Lung (tissue), 12 donors: ENCODE results near the gene P3H3. TPM values are rescaled to one million over a fixed set of nuclear protein-coding genes. Genes with fewer than 3 reads are reported as not detected.

Experiments used
- ATAC-seq: fragments of 200-7000 bp; cut with Tn5 transposase; one replicate; pipeline ENCODE4 v1.9.1; 2020; ENCODE audit warnings: moderate number of reproducible peaks; ENCODE audit not compliant: insufficient read depth, low FRiP score
- DNase-seq, 3 donors: peaks; one replicate each; pipeline ENCODE4 v3.0.0-alpha.2; 2013 to 2017
- H3K27ac ChIP-seq, 2 donors: one replicate each; pipeline ENCODE4 v1.5.1; 2013; ENCODE audit warnings: mild to moderate bottlenecking in 2 of 2, moderate library complexity in 2 of 2, control low read depth in 1 of 2, inconsistent platforms in 1 of 2, low read depth in 1 of 2, low read length in 1 of 2
- H3K27me3 ChIP-seq, 3 donors: one replicate each; pipeline ENCODE4 v1.5.1; 2013; ENCODE audit warnings: low read length in 2 of 3; ENCODE audit not compliant: control insufficient read depth in 3 of 3, insufficient read depth in 3 of 3
- H3K36me3 ChIP-seq, 4 donors: one replicate each; pipeline ENCODE4 v1.5.1; 2013; ENCODE audit warnings: low read length in 4 of 4, mild to moderate bottlenecking in 1 of 4, moderate library complexity in 1 of 4; ENCODE audit not compliant: control insufficient read depth in 4 of 4, insufficient read depth in 4 of 4
- H3K4me1 ChIP-seq, 5 donors: one replicate each; pipeline ENCODE4 v1.5.1; 2013; ENCODE audit warnings: low read length in 5 of 5, mild to moderate bottlenecking in 2 of 5, moderate library complexity in 1 of 5; ENCODE audit not compliant: control insufficient read depth in 5 of 5, insufficient read depth in 5 of 5
- H3K4me3 ChIP-seq: one replicate; pipeline ENCODE4 v1.5.1; 2013; ENCODE audit warnings: mild to moderate bottlenecking, control low read depth, moderate library complexity
- H3K9ac ChIP-seq, 2 donors: one replicate each; pipeline ENCODE4 v1.5.1; 2013; ENCODE audit warnings: low read length in 2 of 2, control low read depth in 1 of 2; ENCODE audit not compliant: insufficient read depth in 1 of 2
- H3K9me3 ChIP-seq, 4 donors: one replicate each; pipeline ENCODE4 v1.5.1; 2013; ENCODE audit warnings: low read length in 3 of 4, mild to moderate bottlenecking in 1 of 4, moderate library complexity in 1 of 4; ENCODE audit not compliant: control insufficient read depth in 4 of 4, insufficient read depth in 3 of 4
- WGBS, 2 donors: extraction: QIAGEN DNeasy Blood & Tissue Kit; methylation state at CpG; one replicate each; pipeline ENCODE4 v1.1.7; 2013; 5-methylcytosine and 5-hydroxymethylcytosine counted together
- polyA plus RNA-seq, 2 donors: library from polyadenylated mRNA; stranded (reverse); fragments of 200-250 nt; gene quantifications; one replicate each; pipeline ENCODE4 v1.2.1, GENCODE V29; 2013
- total RNA-seq, 2 donors: library from RNA; depleted of rRNA in 1 of 2; stranded (reverse); fragments of >200 nt in 1 of 2; gene quantifications; one replicate each; pipeline ENCODE4 v1.2.1, GENCODE V29; 2014 to 2021
- TF ChIP-seq, protein P1 (sequence below): IDR thresholded peaks from 2 replicates; pipeline ENCODE4 v1.5.1; 2012; ENCODE audit warnings: mild to moderate bottlenecking; ENCODE audit errors: control extremely low read depth, extremely low read depth
- donor health status: control.
- donor health status: control.
- donor health status: Bipolar disorder and iron deficiency.
- donor health status: healthy.
- donor health status: DM: yes; HTN: yes; CAD: no.

Gene P3H3
- total and polyA plus RNA-seq, 4 donors: 9.3 to 23.3 (median 14.2) TPM

DNA sequence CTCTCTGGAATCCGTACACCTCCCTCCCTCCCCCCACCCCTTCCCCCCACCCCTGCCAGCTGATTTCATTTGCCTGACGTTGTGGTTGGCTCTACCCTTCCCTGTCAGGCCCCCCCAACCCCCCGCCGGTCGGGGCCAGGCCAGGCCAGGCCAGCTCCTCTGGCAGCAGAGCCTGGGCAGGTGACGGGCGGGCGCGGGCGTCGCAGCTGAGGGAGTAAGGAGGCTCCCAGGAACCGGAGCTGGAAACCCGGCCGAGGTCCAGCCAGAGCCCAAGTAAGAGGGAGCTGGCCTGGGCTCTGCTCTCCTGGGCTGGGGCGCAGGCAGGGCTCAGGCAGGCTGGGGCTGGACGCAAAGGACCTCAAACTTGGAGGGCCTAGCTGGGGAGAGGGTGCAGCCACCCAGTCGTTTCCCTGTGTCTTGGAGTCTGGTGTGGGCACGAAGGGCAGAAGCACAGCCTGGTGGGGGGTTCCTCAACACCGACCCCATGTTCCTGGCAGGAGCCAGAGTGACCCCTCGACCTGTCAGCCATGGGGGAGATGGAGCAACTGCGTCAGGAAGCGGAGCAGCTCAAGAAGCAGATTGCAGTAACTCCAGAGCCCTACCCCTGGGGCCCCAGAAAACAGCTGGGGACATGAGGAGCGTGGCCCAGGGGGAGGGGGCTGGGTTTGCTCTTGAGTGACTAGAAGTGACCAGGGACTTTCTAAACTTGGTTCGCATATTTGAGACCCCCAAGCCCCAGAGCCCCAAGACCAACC lies 12.7 kb downstream of the P3H3 start, which contains the start of gene GNB3:
Gene GNB3 (plus strand): TSS at position 165 of the 755 bp plus-strand sequence. CDS start 363 bp downstream, at position 528.
- Histone ChIP-seq H3K4me3 (no peak within 1 kb of the TSS), H3K9ac (no peak within 1 kb of the TSS), H3K4me1 (no peaks in the 10 kb centered on the region), H3K36me3 (peaks cover 0 to 21% (median 11%) of the 10 kb centered on the region in 4 donors), H3K27ac (no peak within 1 kb of the TSS), H3K27me3 (no peaks in the 10 kb centered on the region), H3K9me3 (no peaks in the 10 kb centered on the region)
- no peak for DNase-seq
- ATAC-seq: no peak
- WGBS, 2 donors: 69 to 77% methylated on average over 24 of the region's 24 CpGs
- TF ChIP-seq, protein P1, sequence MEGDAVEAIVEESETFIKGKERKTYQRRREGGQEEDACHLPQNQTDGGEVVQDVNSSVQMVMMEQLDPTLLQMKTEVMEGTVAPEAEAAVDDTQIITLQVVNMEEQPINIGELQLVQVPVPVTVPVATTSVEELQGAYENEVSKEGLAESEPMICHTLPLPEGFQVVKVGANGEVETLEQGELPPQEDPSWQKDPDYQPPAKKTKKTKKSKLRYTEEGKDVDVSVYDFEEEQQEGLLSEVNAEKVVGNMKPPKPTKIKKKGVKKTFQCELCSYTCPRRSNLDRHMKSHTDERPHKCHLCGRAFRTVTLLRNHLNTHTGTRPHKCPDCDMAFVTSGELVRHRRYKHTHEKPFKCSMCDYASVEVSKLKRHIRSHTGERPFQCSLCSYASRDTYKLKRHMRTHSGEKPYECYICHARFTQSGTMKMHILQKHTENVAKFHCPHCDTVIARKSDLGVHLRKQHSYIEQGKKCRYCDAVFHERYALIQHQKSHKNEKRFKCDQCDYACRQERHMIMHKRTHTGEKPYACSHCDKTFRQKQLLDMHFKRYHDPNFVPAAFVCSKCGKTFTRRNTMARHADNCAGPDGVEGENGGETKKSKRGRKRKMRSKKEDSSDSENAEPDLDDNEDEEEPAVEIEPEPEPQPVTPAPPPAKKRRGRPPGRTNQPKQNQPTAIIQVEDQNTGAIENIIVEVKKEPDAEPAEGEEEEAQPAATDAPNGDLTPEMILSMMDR: no peak

DNA sequence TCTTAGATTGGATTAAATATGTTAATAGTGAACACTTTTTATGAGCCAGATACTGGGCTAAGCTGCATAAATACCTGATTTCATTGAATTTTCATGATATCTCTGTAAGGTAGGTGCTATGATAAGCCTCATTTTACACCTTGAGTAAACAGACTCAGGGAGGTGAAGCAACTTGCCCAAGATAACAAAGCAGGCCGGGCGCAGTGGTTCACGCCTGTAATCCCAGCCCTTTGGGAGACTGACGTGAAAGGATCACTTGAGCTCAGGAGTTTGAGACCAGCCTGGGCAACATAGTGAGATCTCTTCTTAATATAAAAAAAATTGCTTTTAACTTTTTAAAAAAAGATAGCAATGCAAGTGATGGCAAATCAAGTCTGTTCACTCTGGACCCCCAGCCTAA lies 13.9 kb downstream of the P3H3 start:
- Histone ChIP-seq H3K27ac (no peak overlapping the region), H3K36me3 (peaks cover 0 to 32% (median 13%) of the 10 kb centered on the region in 4 donors), H3K27me3 (no peaks in the 10 kb centered on the region), H3K4me3 (no peak overlapping the region), H3K9me3 (no peaks in the 10 kb centered on the region), H3K4me1 (no peaks in the 10 kb centered on the region), H3K9ac (no peak overlapping the region)
- WGBS, 2 donors: 85 to 94% methylated on average over 4 of the region's 4 CpGs
- TF ChIP-seq, protein P1: no peak
- no peak for DNase-seq
- ATAC-seq: no peak

DNA sequence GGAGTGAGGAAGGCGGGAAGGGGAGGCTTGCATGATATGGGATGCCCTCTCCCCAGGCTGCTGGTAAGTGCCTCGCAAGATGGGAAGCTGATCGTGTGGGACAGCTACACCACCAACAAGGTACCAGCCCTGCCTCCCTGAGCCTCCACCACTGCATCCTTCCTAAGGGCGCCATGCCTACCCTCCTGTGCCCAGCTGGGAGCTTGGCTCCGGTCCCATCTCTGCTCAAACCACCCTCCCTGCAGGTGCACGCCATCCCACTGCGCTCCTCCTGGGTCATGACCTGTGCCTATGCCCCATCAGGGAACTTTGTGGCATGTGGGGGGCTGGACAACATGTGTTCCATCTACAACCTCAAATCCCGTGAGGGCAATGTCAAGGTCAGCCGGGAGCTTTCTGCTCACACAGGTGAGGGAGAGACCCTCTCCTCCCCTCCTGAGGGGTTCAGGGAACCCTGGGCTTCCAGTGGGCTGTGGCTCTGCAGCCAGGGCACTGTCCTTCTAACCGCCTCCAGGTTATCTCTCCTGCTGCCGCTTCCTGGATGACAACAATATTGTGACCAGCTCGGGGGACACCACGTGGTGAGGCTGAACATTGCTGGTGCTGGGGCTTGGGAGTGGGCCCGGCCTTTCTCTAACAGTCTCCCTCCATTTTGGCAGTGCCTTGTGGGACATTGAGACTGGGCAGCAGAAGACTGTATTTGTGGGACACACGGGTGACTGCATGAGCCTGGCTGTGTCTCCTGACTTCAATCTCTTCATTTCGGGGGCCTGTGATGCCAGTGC lies 15.1 kb downstream of the P3H3 start:
- Histone ChIP-seq H3K4me3 (no peak overlapping the region), H3K9me3 (no peaks in the 10 kb centered on the region), H3K36me3 (peaks cover 1 to 35% (median 10%) of the 10 kb centered on the region in 4 donors), H3K27me3 (no peaks in the 10 kb centered on the region), H3K9ac (no peak overlapping the region), H3K4me1 (no peaks in the 10 kb centered on the region), H3K27ac (no peak overlapping the region)
- TF ChIP-seq, protein P1: no peak
- peak in 1 of 3 donors; percentile 16 for DNase-seq
- ATAC-seq: no peak
- 74 to 78% methylated on average over 14 to 16 of the region's 16 CpGs for WGBS, 2 donors
